ENCODE results near the gene DEPP1.

The DEPP1 gene

GRCh38 chr10:44954042-44954441 is 24.6 kb downstream of the DEPP1 start:
- no peak for DNase-seq (ENCODE audit: low spot score)

- no peak for DNase-seq (ENCODE audit: low spot score)
Observed at GRCh38 chr10:44952779-44953231, 25.8 kb downstream of the DEPP1 start.

- no peak for DNase-seq (ENCODE audit: low spot score)
Observed at GRCh38 chr10:44951576-44952226, 26.9 kb downstream of the DEPP1 start.

- DNase-seq (ENCODE audit: low spot score) = no peak
Observed at GRCh38 chr10:44950326-44951225, 28.0 kb downstream of the DEPP1 start.

- no peak for DNase-seq (ENCODE audit: low spot score)
Observed at GRCh38 chr10:44949915-44950314, 28.7 kb downstream of the DEPP1 start.

- no peak for DNase-seq (ENCODE audit: low spot score)
Observed at GRCh38 chr10:44949127-44949802, 29.3 kb downstream of the DEPP1 start.

- DNase-seq (ENCODE audit: low spot score) = no peak
Observed at GRCh38 chr10:44948642-44949041, 30.0 kb downstream of the DEPP1 start.

- DNase-seq (ENCODE audit: low spot score) = no peak
Observed at GRCh38 chr10:44947371-44948152, 31.0 kb downstream of the DEPP1 start.

- DNase-seq (ENCODE audit: low spot score) = no peak
Observed at GRCh38 chr10:44946205-44946604, 32.4 kb downstream of the DEPP1 start.

GRCh38 chr10:44944354-44944753 is 34.3 kb downstream of the DEPP1 start:
- no peak for DNase-seq (ENCODE audit: low spot score)

GRCh38 chr10:44939691-44940401 is 38.8 kb downstream of the DEPP1 start:
- DNase-seq (ENCODE audit: low spot score) = no peak

GRCh38 chr10:44938956-44939355 is 39.7 kb downstream of the DEPP1 start:
- no peak for DNase-seq (ENCODE audit: low spot score)

GRCh38 chr10:44937196-44938005 is 41.2 kb downstream of the DEPP1 start:
- no peak for DNase-seq (ENCODE audit: low spot score)

GRCh38 chr10:44936314-44936975 is 42.2 kb downstream of the DEPP1 start:
- DNase-seq (ENCODE audit: low spot score) = no peak

- no peak for DNase-seq (ENCODE audit: low spot score)
Observed at GRCh38 chr10:44935966-44936295, 42.7 kb downstream of the DEPP1 start.

- DNase-seq (ENCODE audit: low spot score) = no peak
Observed at GRCh38 chr10:44935201-44935965, 43.2 kb downstream of the DEPP1 start.

GRCh38 chr10:44934416-44935200 is 44.0 kb downstream of the DEPP1 start:
- DNase-seq (ENCODE audit: low spot score) = no peak
